GM12872 (cell line): ENCODE results near the gene CD2AP.

Experiments used
- CTCF ChIP-seq: IDR thresholded peaks from 3 replicates; pipeline ENCODE4 v1.5.1; 2011; ENCODE audit warnings: low read depth, mild to moderate bottlenecking, low read length, moderate library complexity; ENCODE audit not compliant: insufficient read depth

Gene CD2AP

DNA sequence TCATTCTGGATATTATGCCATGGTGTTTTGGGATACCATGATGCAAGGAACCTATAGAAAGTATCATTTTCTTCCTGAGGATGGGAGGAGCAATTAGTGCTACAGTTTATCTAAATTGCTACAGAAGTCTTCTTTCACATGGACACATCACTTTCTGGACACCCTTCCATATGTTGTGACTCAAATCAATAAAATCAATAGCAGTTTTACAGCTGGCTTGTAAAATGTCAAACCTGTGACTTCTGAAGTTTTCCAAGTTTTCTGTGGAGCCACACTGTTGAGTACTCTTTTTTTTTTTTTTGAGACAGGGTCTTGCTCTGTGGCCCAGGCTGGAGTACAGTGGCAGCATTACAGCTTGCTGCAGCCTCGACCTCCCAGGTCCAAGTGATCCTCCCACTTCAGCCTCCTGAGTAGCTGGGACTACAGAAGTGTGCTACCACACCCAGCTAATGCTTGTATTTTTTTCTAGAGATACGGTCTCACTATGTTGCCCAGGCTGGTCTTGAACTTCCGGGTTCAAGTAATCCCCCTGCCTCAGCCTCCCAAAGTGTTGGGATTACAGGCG lies 24.1 kb upstream of the CD2AP start:
- TF ChIP-seq CTCF: no peak

DNA sequence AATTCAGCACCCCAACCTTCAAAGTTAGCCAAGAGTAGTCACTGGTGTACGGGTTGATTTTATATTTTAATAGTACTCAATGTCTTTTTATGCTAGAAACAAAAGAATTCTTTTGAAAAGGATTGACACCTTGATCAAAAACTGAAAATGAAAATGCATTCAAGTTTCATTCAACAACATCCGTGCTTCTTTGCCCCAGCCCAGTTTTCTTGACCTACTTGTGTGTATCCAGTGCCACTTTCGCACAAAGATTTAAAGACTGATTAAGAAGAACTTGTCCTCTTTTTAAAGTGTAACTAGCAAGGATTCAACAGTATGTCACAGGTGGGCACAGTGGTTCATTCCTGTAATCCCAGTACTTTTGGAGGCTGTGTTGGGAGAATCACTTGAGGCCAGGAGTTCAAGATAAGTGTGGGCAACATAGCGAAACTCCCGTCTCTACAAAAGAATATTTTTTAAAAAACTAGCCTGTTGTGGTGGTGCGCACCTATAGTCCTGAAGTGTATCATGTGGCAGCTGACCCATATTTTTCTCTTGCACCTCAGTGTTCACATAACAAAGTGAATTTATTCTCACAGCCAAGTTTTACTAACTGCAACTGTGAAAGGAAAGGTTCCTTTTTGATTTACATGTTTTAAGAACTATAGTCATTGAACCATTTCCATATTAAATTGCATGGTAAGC lies 22.7 kb upstream of the CD2AP start:
- TF ChIP-seq CTCF: no peak

GRCh38 chr6:47455533-47456209 lies 21.9 kb upstream of the CD2AP start:
- TF ChIP-seq CTCF: no peak

GRCh38 chr6:47456536-47456975 lies 21.0 kb upstream of the CD2AP start:
- TF ChIP-seq CTCF: no peak

DNA sequence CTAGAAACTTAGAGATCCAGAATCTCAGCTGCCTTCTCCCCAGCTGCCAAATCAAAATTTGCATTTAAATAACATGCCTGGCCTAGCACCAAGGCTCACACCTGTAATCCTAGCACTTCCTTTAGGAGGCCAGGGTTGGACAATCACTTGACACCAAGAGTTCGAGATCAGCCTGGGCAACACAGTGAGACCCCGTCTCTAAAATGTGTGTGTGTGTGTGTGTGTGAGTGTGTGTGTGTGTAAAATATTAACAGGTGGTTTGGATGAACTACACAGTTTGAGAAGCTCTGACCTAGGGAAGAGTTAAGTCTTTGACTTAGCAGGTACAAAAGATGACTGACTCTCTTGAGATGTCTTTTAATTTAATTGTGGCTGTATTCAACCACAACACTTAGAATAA lies 20.2 kb upstream of the CD2AP start:
- no peak for TF ChIP-seq CTCF

DNA sequence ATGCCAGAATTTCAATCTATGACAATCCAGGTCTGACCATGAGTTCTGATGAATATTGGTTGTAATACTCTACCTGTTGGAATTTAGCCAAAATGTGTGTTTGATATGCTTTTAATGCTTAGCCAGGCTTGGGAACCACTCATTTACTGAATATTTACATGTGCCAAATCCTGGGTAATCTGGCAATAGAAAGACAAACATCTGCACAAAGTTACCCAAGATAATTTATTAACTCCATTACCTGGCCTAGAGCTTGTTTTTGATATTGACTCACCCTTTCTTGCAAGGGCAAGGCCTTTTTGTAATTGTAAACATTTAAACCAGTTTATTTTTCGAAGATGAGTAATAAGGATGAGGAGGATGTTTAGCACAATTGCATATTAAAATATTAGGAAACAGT lies 13.5 kb upstream of the CD2AP start:
- TF ChIP-seq CTCF: no peak

GRCh38 chr6:47465117-47465516 lies 12.5 kb upstream of the CD2AP start:
- TF ChIP-seq CTCF: no peak
